ENCODE results near the gene KRT79. TPM values are rescaled to one million over a fixed set of nuclear protein-coding genes. Genes with fewer than 3 reads are reported as not detected.
A peak's percentile ranks its signal among the peaks of the same experiment; 100 is the strongest.

KRT79 gene
- total RNA-seq, 4 donors from 2014 or later, result 48.8 to 202 (median 156) TPM

DNA sequence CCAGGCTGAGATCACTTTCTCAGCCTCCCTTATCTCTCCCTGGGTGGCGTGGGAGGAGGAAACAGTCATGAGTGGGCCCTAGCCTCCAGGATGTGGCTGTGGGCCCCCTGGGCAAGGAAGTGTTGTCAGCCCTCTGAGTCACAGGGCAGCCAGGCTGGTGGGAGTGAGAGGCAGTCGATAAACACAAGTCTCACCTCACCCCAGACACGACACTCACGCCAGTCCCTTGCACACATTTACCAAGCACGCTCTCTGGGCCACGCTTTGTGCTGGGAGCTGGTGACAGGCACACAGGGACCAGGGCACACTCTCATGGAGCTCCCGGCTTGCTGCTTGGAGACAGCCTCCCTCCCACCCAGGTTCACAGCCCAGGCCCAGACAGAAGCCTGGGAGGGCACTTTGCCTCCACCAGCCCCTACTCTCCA, 1.9 kb upstream of the KRT79 start:
- Histone ChIP-seq H3K4me3 (no peak overlapping the region), H3K4me1 (peaks cover 5% of the 10 kb centered on the region), H3K27me3 (no peaks in the 10 kb centered on the region), H3K9me3 (no peaks in the 10 kb centered on the region), H3K27ac (no peak overlapping the region), H3K36me3 (no peaks in the 10 kb centered on the region)
- no peak for DNase-seq (ENCODE audit: low spot score in 2 of 2)
- TF ChIP-seq, protein P1, sequence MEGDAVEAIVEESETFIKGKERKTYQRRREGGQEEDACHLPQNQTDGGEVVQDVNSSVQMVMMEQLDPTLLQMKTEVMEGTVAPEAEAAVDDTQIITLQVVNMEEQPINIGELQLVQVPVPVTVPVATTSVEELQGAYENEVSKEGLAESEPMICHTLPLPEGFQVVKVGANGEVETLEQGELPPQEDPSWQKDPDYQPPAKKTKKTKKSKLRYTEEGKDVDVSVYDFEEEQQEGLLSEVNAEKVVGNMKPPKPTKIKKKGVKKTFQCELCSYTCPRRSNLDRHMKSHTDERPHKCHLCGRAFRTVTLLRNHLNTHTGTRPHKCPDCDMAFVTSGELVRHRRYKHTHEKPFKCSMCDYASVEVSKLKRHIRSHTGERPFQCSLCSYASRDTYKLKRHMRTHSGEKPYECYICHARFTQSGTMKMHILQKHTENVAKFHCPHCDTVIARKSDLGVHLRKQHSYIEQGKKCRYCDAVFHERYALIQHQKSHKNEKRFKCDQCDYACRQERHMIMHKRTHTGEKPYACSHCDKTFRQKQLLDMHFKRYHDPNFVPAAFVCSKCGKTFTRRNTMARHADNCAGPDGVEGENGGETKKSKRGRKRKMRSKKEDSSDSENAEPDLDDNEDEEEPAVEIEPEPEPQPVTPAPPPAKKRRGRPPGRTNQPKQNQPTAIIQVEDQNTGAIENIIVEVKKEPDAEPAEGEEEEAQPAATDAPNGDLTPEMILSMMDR (IDR thresholded peaks at IDR 0.05), result no peak
- TF ChIP-seq POLR2A (IDR thresholded peaks at IDR 0.05), result no peak
- WGBS, result 91% methylated on average over 2 of the region's 7 CpGs

DNA sequence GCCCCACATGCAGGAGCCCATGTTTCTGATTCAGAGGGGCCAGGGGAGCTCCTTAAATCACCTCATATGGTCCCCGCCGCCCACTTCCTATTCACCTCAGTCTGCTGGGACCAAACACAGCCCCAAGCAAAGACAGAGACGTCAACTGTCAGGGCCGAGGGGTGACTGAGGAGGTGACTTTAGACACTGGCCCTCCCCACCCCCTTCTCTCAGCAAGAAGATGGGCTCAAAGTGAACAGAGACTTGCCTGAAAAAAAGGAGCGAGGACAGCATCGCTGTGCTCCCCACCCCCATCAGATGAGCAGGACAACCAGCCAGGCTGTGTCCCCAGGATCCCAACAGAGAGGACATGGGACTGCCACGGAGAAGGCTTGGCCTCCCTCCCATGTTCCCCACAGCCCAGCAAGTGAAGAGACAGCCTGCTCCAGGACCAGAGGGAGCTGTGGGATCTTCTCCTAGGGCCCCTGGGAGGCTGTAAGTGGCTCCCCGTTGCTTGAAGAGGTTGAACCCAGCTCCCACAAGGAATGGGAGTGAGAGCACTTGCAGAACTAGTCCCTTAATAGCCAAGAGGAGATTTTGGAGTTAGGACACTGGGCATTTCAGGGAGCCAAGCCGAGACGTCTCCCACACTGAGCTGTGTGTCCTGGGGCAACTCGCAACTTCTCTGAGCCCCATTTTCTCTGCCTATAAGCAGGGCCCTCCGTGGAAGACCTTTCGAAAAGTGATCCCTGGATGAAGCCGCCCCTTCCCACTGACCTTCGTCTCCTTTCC, 1.3 kb upstream of the KRT79 start:
- DNase-seq (ENCODE audit: low spot score in 2 of 2), result peak in 1 of 2 donors; percentile 32
- Histone ChIP-seq H3K27me3 (no peaks in the 10 kb centered on the region), H3K4me3 (no peak overlapping the region), H3K27ac (no peak overlapping the region), H3K36me3 (no peaks in the 10 kb centered on the region), H3K4me1 (peaks cover 5% of the 10 kb centered on the region), H3K9me3 (no peaks in the 10 kb centered on the region)
- WGBS, result 76% methylated on average over 14 of the region's 15 CpGs
- no peak for TF ChIP-seq POLR2A (IDR thresholded peaks at IDR 0.05)
- TF ChIP-seq POLR2AphosphoS5 (IDR thresholded peaks at IDR 0.05), result no peak

DNA sequence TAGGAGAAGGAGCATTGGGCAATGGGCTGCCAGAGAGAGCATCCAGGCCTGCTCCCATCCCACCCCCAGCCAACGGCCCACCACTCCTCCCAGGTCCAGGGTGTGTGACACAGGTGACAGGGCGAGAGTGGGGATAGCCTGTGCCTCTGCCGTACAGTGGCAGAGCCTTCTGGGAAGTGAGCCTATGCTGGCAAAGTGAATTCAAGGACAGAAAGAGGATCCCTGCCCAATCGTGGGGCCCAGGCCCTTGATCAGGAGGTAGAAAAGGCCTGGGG, 553 bp upstream of the KRT79 start:
- no peak overlapping the region for H3K27ac ChIP-seq
- no peaks in the 10 kb centered on the region for H3K27me3 ChIP-seq
- no peak for TF ChIP-seq POLR2AphosphoS5 (IDR thresholded peaks at IDR 0.05)
- TF ChIP-seq EP300 (IDR thresholded peaks at IDR 0.05), result no peak
- TF ChIP-seq, protein P1 (IDR thresholded peaks at IDR 0.05), result no peak
- no peak for TF ChIP-seq POLR2A (IDR thresholded peaks at IDR 0.05)
- no peaks in the 10 kb centered on the region for H3K9me3 ChIP-seq
- no peak for DNase-seq (ENCODE audit: low spot score in 2 of 2)
- peaks cover 5% of the 10 kb centered on the region for H3K4me1 ChIP-seq
- WGBS, result 52% methylated on average over 4 of the region's 4 CpGs
- no peaks in the 10 kb centered on the region for H3K36me3 ChIP-seq
- H3K4me3 ChIP-seq, result no peak overlapping the region

DNA sequence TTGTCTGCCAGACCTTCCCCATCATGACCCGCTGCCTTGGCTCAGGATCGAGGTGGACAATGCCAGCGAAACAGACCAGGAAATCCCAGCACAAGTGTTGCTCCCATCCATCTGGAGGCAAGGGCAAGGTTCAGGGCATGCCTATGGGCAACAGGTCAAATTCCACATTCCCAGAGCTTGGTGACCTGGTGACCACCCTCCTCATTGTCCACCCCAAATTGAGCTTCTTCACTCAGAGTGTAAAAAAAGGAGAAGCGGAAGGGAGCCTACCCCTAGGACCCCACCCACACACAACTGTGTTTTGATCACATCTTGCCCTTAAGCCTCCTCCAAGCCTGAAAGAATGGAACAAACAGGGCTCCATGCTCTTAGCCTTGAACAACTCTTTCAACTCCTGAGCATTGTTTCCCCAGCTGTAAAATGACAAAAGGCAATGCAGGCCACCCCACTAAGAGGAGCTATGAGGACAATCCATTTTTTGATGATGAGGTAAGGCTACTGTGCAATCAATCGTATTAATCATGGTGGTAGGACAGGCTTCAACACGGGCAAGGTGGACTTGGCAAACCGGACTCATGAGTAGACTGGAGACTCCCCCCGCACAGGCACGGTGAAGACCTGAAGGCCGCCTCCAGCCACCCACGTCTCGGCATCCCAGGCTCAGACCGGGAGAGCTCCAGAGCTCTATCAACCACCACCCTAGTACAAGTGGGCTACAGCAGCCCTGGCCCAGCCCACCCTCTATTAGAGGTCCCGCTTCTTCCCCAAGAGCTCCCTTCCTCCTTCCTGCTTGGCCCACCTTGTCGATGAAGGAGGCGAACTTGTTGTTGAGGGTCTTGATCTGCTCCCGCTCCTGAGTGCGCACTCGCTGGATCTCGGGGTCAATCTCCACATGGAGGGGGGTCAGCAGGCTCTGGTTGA, 866 bp downstream of the KRT79 start:
- Histone ChIP-seq H3K36me3 (no peaks in the 10 kb centered on the region), H3K4me3 (no peak overlapping the region), H3K4me1 (peaks cover 4% of the 10 kb centered on the region), H3K9me3 (no peaks in the 10 kb centered on the region), H3K27me3 (no peaks in the 10 kb centered on the region), H3K27ac (no peak overlapping the region)
- peak in 1 of 2 donors; percentile 30 for DNase-seq (ENCODE audit: low spot score in 2 of 2)
- TF ChIP-seq POLR2AphosphoS5 (IDR thresholded peaks at IDR 0.05) (no peak), EP300 (IDR thresholded peaks at IDR 0.05) (no peak), POLR2A (IDR thresholded peaks at IDR 0.05) (no peak)
- TF ChIP-seq, protein P1 (IDR thresholded peaks at IDR 0.05), result no peak
- WGBS, result 96% methylated on average over 19 of the region's 20 CpGs

DNA sequence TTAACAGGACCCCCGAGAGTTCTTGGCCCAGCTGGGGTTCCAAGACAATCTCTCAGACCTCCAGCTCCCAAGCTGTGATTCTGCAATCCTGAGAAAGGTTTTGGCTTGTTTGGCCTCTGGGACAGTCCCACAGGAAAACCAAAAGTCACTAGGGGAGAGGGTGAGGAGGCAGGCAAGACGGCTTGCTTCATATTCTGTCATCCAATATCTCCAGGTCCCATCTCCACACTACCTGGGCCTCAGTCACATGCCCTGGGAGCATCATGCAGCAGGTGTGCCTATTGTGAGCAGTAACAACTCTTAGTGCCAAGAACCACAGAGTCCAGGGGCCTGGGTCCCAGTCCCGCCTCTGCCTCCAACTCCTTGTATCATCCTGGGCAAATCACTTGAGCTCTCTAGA, 1.7 kb downstream of the KRT79 start:
- H3K27ac ChIP-seq, result no peak overlapping the region
- 83% methylated on average over 3 of the region's 3 CpGs for WGBS
- H3K27me3 ChIP-seq, result no peaks in the 10 kb centered on the region

More for the DNA sequence above, 1.7 kb downstream of the KRT79 start:
- TF ChIP-seq, protein P1 (IDR thresholded peaks at IDR 0.05), result no peak
- TF ChIP-seq EP300 (IDR thresholded peaks at IDR 0.05) (no peak), POLR2A (IDR thresholded peaks at IDR 0.05) (no peak), POLR2AphosphoS5 (IDR thresholded peaks at IDR 0.05) (no peak)
- Histone ChIP-seq H3K9me3 (no peaks in the 10 kb centered on the region), H3K36me3 (no peaks in the 10 kb centered on the region), H3K4me3 (no peak overlapping the region), H3K4me1 (no peaks in the 10 kb centered on the region)
- peak in 1 of 2 donors; percentile 13 for DNase-seq (ENCODE audit: low spot score in 2 of 2)
